NCI-H2081 (cell line): ENCODE results near the gene GPRC5B.

ENCODE experiments used
- DNase-seq, 2 experiments: peaks; one replicate each; lab custom pipeline; 2025; lab: John Stamatoyannopoulos, UW

Gene GPRC5B

GRCh38 chr16:19884611-19885450 lies at the start of gene GPRC5B:
TSS of gene GPRC5B (minus strand) at chr16:19884848. CDS start at chr16:19872845, 12,003 bp downstream.
- DNase-seq, result peak; percentile 46 to 47

- DNase-seq, result no peak
Observed at GRCh38 chr16:19933740-19934139, 49.1 kb upstream of the GPRC5B start.

GRCh38 chr16:19929062-19929511 lies 44.4 kb upstream of the GPRC5B start:
- no peak for DNase-seq

- no peak for DNase-seq
Observed at GRCh38 chr16:19928432-19928831, 43.8 kb upstream of the GPRC5B start.

- no peak for DNase-seq
Observed at GRCh38 chr16:19926449-19927390, 42.1 kb upstream of the GPRC5B start.

- DNase-seq, result no peak
Observed at GRCh38 chr16:19923396-19923795, 38.7 kb upstream of the GPRC5B start.

GRCh38 chr16:19919142-19919541 lies 34.5 kb upstream of the GPRC5B start:
- DNase-seq, result no peak

- no peak for DNase-seq
Observed at GRCh38 chr16:19916064-19916463, 31.4 kb upstream of the GPRC5B start.

- no peak for DNase-seq
Observed at GRCh38 chr16:19914877-19915276, 30.2 kb upstream of the GPRC5B start.

GRCh38 chr16:19913340-19913645 lies 28.6 kb upstream of the GPRC5B start:
- no peak for DNase-seq

GRCh38 chr16:19912455-19913339 lies 28.0 kb upstream of the GPRC5B start:
- no peak for DNase-seq

GRCh38 chr16:19911747-19912454 lies 27.3 kb upstream of the GPRC5B start:
- no peak for DNase-seq

- DNase-seq, result no peak
Observed at GRCh38 chr16:19911204-19911603, 26.6 kb upstream of the GPRC5B start.

GRCh38 chr16:19909750-19910322 lies 25.2 kb upstream of the GPRC5B start:
- no peak for DNase-seq

- no peak for DNase-seq
Observed at GRCh38 chr16:19908921-19909320, 24.3 kb upstream of the GPRC5B start.

- DNase-seq, result peak; percentile 74
Observed at GRCh38 chr16:19907161-19907992, 22.7 kb upstream of the GPRC5B start.

- DNase-seq, result no peak
Observed at GRCh38 chr16:19901164-19901563, 16.5 kb upstream of the GPRC5B start.

- DNase-seq, result no peak
Observed at GRCh38 chr16:19899605-19899955, 14.9 kb upstream of the GPRC5B start.

GRCh38 chr16:19898924-19899604 lies 14.4 kb upstream of the GPRC5B start:
- DNase-seq, result peak; percentile 43 to 53
